GM13976 (cell line): ENCODE results near the gene PMM2.

Experiments
- DNase-seq: peaks from one replicate; pipeline ENCODE4 v3.0.0; 2012; ENCODE audit warnings: low spot score
- in situ Hi-C: fragments of 300-500 bp; cut with MboI; formaldehyde crosslinking; loops from one replicate; pipeline ENCODE4 v1.12.0; 2022; ENCODE audit warnings: low sequenced_read_pairs, mixed read lengths, inconsistent platforms; ENCODE audit not compliant: unreplicated experiment
- TF ChIP-seq, protein P1 (sequence below): IDR thresholded peaks from 2 replicates; pipeline ENCODE4 v1.5.1; 2012; ENCODE audit warnings: borderline replicate concordance, mild to moderate bottlenecking; ENCODE audit not compliant: insufficient read depth; ENCODE audit errors: extremely low read depth, missing control alignments, control extremely low read depth

The PMM2 gene

DNA sequence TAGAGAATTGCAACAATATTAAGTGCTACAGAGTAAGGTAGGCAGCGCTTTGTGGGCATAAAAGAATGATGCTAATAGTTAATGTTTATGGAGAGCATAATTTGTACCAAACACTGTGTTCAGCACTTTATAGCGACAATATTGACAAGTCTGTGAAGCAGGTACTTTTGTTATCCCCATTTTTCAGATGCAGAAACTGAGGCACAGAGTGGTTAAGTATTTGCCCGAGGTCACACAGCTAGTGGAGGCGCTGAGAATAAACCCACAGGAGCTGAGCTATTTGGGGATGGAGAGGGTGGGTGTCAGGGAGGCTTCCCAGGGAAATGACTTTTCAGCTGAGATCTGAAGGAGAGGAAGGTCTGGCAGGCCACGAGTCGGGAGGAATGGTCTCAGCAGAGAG lies 39.6 kb upstream of the PMM2 start:
- TF ChIP-seq, protein P1, sequence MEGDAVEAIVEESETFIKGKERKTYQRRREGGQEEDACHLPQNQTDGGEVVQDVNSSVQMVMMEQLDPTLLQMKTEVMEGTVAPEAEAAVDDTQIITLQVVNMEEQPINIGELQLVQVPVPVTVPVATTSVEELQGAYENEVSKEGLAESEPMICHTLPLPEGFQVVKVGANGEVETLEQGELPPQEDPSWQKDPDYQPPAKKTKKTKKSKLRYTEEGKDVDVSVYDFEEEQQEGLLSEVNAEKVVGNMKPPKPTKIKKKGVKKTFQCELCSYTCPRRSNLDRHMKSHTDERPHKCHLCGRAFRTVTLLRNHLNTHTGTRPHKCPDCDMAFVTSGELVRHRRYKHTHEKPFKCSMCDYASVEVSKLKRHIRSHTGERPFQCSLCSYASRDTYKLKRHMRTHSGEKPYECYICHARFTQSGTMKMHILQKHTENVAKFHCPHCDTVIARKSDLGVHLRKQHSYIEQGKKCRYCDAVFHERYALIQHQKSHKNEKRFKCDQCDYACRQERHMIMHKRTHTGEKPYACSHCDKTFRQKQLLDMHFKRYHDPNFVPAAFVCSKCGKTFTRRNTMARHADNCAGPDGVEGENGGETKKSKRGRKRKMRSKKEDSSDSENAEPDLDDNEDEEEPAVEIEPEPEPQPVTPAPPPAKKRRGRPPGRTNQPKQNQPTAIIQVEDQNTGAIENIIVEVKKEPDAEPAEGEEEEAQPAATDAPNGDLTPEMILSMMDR: no peak
- DNase-seq: no peak
- in situ Hi-C loops: no loop called here

DNA sequence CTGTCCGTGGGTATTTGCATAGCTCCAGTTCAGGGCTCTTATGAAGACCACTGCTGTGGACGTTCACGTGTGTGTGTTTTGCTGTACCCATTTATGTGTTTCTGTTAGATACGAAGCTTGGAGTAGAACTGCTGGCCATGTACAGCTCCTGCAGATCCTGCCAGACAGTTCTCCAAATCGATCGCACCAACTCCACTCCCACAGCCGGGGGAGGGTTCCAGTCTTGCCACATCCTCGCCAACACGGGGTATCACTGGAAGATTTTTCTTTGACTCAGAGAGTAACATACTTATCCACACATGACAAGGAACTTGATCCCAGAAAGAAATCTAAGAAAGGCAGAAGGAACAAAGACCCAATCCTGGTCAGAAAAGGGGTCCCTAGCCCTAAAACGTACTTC lies 37.6 kb upstream of the PMM2 start:
- in situ Hi-C loops: no loop called here
- no peak for DNase-seq
- TF ChIP-seq, protein P1: no peak

DNA sequence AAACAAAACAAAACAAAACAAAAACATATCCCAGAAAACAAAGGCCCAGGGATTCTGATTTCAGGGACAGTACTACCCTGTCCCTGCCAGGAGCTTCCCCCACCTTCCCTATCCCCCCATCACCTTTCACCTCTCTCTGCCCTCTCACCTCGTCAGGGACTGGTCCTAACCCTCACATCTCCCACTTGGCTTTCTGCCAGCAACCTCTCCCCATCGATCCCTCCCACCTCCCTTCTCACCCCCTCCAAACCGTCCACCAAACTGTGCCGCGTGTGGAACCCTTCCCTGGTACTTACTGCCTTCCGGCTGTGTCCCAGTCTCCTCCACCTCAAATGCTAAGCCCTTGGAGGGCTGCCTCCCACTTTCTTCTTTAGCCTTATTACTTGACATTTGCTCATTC lies 36.6 kb upstream of the PMM2 start:
- in situ Hi-C loops: no loop called here
- DNase-seq: no peak
- TF ChIP-seq, protein P1: no peak

DNA sequence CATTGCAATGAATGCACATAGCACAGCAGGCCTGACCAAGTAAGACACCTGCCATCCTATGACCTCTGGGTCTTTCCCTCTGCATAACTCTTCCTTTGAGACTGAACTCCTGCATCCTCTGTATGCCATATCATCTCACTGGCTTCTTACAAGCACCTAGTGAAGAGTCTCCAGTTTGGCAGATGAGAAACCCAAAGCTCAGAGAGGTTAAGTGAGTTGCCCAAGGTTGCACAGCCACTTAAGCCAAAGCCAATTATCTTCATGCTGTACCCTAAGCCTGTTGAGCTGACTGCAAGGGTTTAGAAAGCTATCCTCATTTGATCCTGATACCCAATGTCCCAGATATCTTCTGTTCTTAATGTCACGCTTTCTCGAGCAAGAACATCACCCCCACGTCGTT lies 35.4 kb upstream of the PMM2 start:
- TF ChIP-seq, protein P1: no peak
- DNase-seq: no peak
- in situ Hi-C loops: no loop called here

DNA sequence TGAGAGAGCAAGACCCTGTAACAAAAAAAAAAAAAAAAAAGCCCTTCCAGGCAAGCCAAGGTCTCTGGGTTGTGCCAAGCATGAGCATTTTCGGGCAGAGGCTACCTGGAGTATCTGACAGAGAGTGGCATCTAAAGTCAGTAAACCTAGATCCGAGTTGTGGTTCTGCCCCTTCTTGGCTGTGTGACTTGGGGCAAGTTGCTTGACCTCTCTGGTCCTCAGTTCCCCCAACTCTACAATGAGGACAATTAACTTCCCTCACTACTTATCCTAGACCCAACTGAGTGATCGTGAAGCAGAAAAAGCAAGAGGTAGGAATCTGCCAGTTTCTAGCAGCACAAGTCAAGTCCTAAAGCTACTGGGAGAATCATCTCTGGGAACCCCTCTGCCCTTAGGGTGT lies 34.6 kb upstream of the PMM2 start:
- TF ChIP-seq, protein P1: no peak
- DNase-seq: no peak
- in situ Hi-C loops: no loop called here

DNA sequence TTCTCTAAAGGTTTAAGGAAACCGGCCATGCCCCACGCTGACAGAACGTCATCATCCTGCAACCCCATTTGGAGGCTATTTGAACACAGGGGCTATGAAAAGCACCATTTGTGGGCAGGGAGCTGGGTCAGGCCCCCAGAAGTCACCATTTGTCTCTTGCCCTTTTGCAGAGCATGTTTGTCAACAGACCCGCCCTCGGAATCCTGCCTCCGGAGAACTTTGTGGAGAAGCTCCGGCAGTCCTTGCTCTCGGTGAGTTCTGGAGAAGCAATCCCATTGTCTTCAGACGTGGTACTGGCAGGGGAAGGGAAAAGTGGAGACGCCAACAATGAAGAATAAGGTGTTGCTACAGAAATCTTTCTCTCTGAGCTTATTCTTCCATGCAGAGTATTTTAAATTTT lies 33.7 kb upstream of the PMM2 start:
- TF ChIP-seq, protein P1: no peak
- no peak for DNase-seq
- in situ Hi-C loops: no loop called here
